Progenitor cell of endocrine pancreas (in vitro differentiated cells): Measurements from ENCODE around the gene CPNE4. TPM values are rescaled to one million over a fixed set of nuclear protein-coding genes. Genes with fewer than 3 reads are reported as not detected.

Source experiments
- DNase-seq: peaks from one replicate; pipeline ENCODE4 v3.0.0; 2021; ENCODE audit warnings: low spot score; ENCODE audit not compliant: unreplicated experiment
- H3K27ac Mint-ChIP-seq: 2 replicates; pipeline ENCODE4 v1.8.0; 2021; ENCODE audit warnings: mild to moderate bottlenecking, moderate library complexity, mixed read lengths
- H3K27me3 Mint-ChIP-seq: 2 replicates; pipeline ENCODE4 v1.8.0; 2021; ENCODE audit warnings: mixed read lengths
- H3K36me3 Mint-ChIP-seq: 2 replicates; pipeline ENCODE4 v1.8.0; 2022; ENCODE audit warnings: mixed read lengths; ENCODE audit not compliant: insufficient read depth
- H3K4me1 Mint-ChIP-seq: 2 replicates; pipeline ENCODE4 v1.8.0; 2021; ENCODE audit warnings: low read depth, mixed read lengths
- H3K4me3 Mint-ChIP-seq: 2 replicates; pipeline ENCODE4 v1.8.0; 2021; ENCODE audit warnings: low read depth, mild to moderate bottlenecking, moderate library complexity, mixed read lengths
- H3K9me3 Mint-ChIP-seq: 2 replicates; pipeline ENCODE4 v1.8.0; 2021; ENCODE audit warnings: low read depth, mixed read lengths
- total RNA-seq: library from RNA; stranded (reverse); gene quantifications from 2 replicates; pipeline ENCODE4 v1.2.1, GENCODE V29; 2021
- TF ChIP-seq, protein P1 (sequence below): fragments of 200-600 bp; sonication (generic); IDR thresholded peaks from one replicate; pipeline ENCODE4 v1.5.0; 2021; ENCODE audit warnings: antibody characterized with exemption, mild to moderate bottlenecking; ENCODE audit not compliant: unreplicated experiment

Gene CPNE4
- total RNA-seq, 1 donor from 2014 or later = 5.5 TPM

DNA sequence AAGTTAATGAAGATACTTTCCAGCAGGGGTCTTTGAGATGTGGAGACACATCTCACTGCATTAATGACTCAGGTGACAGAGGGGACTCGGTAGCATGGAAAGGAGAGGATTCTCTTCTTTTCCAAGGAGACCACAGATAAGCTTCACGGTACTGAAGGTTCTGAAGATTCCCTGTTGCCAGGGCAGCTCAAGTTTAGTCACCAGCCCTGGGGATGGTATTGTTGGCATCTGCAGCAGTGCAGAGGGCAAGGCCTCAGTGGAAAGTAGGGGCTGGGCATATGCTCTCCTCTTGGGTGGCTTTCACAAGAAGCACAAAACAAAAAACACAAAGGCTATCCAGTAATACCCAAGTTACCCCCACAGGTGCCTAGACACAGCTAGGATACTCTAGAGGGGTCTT is 494.0 kb downstream of the CPNE4 start:
- TF ChIP-seq, protein P1, sequence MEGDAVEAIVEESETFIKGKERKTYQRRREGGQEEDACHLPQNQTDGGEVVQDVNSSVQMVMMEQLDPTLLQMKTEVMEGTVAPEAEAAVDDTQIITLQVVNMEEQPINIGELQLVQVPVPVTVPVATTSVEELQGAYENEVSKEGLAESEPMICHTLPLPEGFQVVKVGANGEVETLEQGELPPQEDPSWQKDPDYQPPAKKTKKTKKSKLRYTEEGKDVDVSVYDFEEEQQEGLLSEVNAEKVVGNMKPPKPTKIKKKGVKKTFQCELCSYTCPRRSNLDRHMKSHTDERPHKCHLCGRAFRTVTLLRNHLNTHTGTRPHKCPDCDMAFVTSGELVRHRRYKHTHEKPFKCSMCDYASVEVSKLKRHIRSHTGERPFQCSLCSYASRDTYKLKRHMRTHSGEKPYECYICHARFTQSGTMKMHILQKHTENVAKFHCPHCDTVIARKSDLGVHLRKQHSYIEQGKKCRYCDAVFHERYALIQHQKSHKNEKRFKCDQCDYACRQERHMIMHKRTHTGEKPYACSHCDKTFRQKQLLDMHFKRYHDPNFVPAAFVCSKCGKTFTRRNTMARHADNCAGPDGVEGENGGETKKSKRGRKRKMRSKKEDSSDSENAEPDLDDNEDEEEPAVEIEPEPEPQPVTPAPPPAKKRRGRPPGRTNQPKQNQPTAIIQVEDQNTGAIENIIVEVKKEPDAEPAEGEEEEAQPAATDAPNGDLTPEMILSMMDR = no peak
- Mint-ChIP-seq H3K27me3 (peaks cover 8% of the 10 kb centered on the region), H3K9me3 (no peaks in the 10 kb centered on the region), H3K27ac (no peak overlapping the region), H3K4me1 (no peaks in the 10 kb centered on the region), H3K4me3 (no peak overlapping the region), H3K36me3 (no peaks in the 10 kb centered on the region)
- no peak for DNase-seq

DNA sequence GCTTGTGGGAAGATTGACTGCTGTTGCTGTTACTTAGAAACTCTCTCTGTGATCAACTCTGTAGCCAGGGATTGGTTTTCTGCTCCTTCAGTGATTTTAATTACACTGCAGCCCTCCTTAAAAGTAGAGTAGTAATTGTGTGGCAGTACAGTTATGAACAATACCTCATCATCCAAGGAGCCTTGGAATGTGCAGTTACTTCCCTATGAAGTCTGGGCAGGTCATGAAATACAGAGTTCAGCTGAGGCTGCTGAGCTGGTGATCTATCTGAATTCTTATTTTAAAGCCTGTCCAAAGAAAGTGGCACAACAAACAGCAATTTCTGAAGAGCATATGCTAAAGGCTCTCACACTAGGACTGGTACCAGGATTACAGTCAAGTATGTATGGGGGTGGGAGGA is 494.7 kb downstream of the CPNE4 start:
- Mint-ChIP-seq H3K27ac (no peak overlapping the region), H3K9me3 (no peaks in the 10 kb centered on the region), H3K4me1 (no peaks in the 10 kb centered on the region), H3K4me3 (no peak overlapping the region), H3K27me3 (peaks cover 8% of the 10 kb centered on the region), H3K36me3 (no peaks in the 10 kb centered on the region)
- TF ChIP-seq, protein P1 = no peak
- DNase-seq = no peak

DNA sequence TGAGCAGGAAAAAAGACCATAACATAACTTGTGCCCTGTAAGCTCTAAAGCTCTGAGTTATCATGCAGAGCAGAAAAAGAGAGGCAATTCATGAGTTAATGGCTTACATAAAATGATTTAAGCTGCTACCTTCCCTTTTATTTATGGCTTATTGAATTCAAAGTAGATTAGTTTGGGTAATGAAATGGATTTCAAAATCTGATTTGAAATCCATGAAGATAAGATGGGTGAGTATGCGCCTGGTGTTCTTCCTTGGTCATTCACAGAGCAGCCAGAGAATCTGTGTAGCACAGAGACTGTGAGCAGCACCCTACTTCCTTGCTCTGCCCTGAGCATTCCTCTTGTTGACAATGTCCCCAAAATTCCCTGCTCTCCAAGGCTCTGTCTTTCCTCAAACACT is 495.8 kb downstream of the CPNE4 start:
- Mint-ChIP-seq H3K27me3 (peaks cover 8% of the 10 kb centered on the region), H3K4me3 (no peak overlapping the region), H3K9me3 (no peaks in the 10 kb centered on the region), H3K36me3 (no peaks in the 10 kb centered on the region), H3K27ac (no peak overlapping the region), H3K4me1 (no peaks in the 10 kb centered on the region)
- DNase-seq = no peak
- TF ChIP-seq, protein P1 = no peak

DNA sequence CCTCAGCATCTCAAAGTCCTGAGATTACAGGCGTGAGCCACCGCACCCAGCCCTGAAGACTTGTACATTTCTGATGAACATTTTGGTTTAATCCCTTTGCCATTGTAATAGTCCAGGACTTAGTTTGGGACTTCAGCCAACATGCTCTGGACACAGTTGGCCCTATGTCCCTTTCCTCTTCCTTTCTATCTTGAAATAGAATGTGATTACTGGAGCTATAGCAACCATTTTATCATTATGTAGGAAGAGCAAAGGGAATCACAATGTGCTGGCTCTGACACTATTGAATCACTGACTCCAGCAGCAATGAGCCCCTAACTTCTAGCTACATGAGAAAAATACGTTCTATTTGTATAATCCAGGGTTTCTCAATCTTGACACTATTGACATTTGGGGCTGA is 497.3 kb downstream of the CPNE4 start:
- TF ChIP-seq, protein P1 = no peak
- H3K4me3 Mint-ChIP-seq = no peak overlapping the region
- no peaks in the 10 kb centered on the region for H3K9me3 Mint-ChIP-seq
- no peaks in the 10 kb centered on the region for H3K4me1 Mint-ChIP-seq
- no peaks in the 10 kb centered on the region for H3K36me3 Mint-ChIP-seq
- no peak overlapping the region for H3K27ac Mint-ChIP-seq
- no peak for DNase-seq
- peaks cover 8% of the 10 kb centered on the region for H3K27me3 Mint-ChIP-seq

DNA sequence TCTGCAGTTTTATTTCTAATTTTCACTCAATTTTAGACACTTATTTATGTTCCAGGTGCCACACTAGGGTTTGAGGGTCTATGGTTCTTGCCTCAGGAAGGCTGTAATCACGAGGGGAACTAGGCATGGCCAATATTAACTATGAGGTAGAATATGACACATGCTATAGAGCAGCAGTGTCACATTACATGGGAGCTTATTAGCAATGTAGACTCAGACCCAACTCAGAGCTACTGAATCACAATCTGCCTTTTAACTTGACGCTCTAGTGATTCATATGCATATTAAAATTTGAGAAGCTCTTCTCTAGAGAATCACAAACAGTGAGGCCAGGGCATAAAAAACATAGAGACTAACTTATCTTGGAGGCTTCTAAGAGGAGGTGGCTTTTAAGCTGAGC is 499.2 kb downstream of the CPNE4 start:
- TF ChIP-seq, protein P1 = no peak
- Mint-ChIP-seq H3K9me3 (no peaks in the 10 kb centered on the region), H3K27ac (no peak overlapping the region), H3K4me1 (no peaks in the 10 kb centered on the region), H3K27me3 (peaks cover 8% of the 10 kb centered on the region), H3K4me3 (no peak overlapping the region), H3K36me3 (no peaks in the 10 kb centered on the region)
- no peak for DNase-seq

DNA sequence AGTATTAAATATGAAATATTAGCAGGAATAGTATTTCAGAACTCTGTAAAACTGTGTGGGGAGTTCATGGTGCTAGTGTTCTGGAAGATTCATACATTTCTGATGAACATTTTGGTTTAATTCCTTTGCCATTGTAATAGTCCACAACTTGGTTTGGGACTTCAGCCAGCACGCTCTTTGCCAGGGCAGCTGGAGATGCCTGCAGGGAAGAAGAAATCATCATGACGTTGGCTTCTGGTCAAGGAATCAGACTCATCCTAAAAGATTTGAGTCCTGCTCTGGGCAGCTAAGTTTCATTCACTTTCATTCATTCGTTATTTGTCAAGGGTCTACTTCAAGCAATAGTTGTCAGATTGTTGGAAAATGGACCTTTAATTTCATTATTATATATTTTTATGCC is 499.7 kb downstream of the CPNE4 start:
- TF ChIP-seq, protein P1 = no peak
- Mint-ChIP-seq H3K9me3 (no peaks in the 10 kb centered on the region), H3K4me1 (no peaks in the 10 kb centered on the region), H3K36me3 (no peaks in the 10 kb centered on the region), H3K27ac (no peak overlapping the region), H3K4me3 (no peak overlapping the region), H3K27me3 (peaks cover 4% of the 10 kb centered on the region)
- no peak for DNase-seq
